Suprapubic skin (tissue), 3 donors: Measurements from ENCODE around the gene C12orf56.

Source experiments
- EP300 ChIP-seq: sonication (generic); formaldehyde crosslinking; IDR thresholded peaks from one replicate; pipeline ENCODE4 v1.6.1; 2017; ENCODE audit warnings: antibody characterized with exemption
- POLR2A ChIP-seq, 2 donors: fragments of 450-650 bp; IDR thresholded peaks; one replicate each; pipeline ENCODE4 v1.6.1; 2017; ENCODE audit warnings: antibody characterized with exemption in 2 of 2, mild to moderate bottlenecking in 2 of 2, moderate library complexity in 2 of 2
- TF ChIP-seq, protein P1 (sequence below), 2 donors: fragments of 200-600 bp in 1 of 2; fragments of 450-650 bp in 1 of 2; sonication (generic) in 1 of 2; IDR thresholded peaks; one replicate each; pipeline ENCODE4 v1.5.1; 2016 to 2019; ENCODE audit warnings: antibody characterized with exemption in 2 of 2, mild to moderate bottlenecking in 1 of 2, moderate library complexity in 1 of 2

DNA sequence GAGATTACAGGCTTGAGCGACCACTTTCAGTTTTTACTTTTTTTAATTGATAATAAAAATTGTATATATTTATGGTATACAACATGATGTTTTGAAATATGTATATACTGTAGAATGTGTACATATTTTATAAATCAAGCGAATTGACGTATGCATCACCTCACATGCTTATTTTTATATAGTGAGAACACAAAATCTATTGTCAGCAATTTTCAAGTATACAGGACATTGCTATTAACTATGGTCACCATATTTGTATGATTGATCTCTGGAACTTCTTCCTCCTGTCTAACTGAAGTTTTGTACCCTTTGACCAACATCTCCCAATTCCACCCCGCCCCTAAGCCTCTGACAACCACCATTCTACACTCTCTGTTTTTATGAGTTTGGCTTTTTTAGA is 112.1 kb downstream of the C12orf56 start:
- no peak for TF ChIP-seq POLR2A (IDR thresholded peaks at IDR 0.05)
- TF ChIP-seq EP300: no peak
- TF ChIP-seq, protein P1, sequence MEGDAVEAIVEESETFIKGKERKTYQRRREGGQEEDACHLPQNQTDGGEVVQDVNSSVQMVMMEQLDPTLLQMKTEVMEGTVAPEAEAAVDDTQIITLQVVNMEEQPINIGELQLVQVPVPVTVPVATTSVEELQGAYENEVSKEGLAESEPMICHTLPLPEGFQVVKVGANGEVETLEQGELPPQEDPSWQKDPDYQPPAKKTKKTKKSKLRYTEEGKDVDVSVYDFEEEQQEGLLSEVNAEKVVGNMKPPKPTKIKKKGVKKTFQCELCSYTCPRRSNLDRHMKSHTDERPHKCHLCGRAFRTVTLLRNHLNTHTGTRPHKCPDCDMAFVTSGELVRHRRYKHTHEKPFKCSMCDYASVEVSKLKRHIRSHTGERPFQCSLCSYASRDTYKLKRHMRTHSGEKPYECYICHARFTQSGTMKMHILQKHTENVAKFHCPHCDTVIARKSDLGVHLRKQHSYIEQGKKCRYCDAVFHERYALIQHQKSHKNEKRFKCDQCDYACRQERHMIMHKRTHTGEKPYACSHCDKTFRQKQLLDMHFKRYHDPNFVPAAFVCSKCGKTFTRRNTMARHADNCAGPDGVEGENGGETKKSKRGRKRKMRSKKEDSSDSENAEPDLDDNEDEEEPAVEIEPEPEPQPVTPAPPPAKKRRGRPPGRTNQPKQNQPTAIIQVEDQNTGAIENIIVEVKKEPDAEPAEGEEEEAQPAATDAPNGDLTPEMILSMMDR (IDR thresholded peaks at IDR 0.05): no peak
